ENCODE results near the gene SYT7.
A peak's percentile ranks its signal among the peaks of the same experiment; 100 is the strongest.

Gene SYT7

DNA sequence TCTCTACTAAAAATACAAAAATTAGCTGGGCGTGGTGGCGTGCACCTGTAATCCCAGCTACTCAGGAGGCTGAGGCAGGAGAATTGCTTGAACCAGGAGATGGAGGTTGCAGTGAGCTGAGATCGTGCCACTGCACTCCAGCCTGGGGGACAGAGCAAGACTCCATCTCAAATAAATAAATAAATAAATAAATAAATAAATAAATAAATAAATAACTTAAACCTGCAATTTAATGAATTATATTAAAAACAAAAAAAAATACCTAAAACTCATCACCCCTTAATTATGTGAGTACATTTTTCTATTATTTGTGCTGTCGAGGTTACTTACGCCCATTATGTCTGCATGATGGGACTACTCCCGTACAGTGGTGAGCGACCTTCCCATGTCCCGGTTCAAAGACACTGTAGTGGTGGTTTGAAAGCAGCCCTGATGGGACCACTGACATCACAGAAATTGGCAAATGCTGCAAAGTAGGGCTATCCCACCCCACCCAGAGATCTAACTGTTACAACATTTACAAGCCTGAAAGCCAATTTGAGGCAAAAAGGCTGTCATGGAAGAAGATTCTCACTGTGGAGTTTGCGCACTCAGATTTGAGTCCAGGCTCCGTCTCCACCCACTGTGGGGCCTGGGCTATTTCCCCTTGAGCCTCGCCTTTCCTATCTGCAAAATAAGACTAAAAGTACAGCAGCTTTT is 101.4 kb downstream of the SYT7 start (continued):
- TF ChIP-seq, protein P1, sequence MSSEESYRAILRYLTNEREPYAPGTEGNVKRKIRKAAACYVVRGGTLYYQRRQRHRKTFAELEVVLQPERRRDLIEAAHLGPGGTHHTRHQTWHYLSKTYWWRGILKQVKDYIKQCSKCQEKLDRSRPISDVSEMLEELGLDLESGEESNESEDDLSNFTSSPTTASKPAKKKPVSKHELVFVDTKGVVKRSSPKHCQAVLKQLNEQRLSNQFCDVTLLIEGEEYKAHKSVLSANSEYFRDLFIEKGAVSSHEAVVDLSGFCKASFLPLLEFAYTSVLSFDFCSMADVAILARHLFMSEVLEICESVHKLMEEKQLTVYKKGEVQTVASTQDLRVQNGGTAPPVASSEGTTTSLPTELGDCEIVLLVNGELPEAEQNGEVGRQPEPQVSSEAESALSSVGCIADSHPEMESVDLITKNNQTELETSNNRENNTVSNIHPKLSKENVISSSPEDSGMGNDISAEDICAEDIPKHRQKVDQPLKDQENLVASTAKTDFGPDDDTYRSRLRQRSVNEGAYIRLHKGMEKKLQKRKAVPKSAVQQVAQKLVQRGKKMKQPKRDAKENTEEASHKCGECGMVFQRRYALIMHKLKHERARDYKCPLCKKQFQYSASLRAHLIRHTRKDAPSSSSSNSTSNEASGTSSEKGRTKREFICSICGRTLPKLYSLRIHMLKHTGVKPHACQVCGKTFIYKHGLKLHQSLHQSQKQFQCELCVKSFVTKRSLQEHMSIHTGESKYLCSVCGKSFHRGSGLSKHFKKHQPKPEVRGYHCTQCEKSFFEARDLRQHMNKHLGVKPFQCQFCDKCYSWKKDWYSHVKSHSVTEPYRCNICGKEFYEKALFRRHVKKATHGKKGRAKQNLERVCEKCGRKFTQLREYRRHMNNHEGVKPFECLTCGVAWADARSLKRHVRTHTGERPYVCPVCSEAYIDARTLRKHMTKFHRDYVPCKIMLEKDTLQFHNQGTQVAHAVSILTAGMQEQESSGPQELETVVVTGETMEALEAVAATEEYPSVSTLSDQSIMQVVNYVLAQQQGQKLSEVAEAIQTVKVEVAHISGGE (tag by site-specific recombination; conservative IDR thresholded peaks at IDR 0.05; ENCODE audit: low read depth), result peak; percentile 71
- TF ChIP-seq ZNF560 (tag by site-specific recombination; IDR thresholded peaks at IDR 0.05; ENCODE audit: borderline replicate concordance) (0 out of 2 replicates have a peak, but pooled peaks have one; percentile 28), ZNF623 (tag by site-specific recombination; IDR thresholded peaks at IDR 0.05) (peak; percentile 67), ZBTB21 (tag by site-specific recombination; IDR thresholded peaks at IDR 0.05) (peak; percentile 28; the same call in 1 of the 2 replicates), ZNF202 (tag by site-specific recombination; IDR thresholded peaks at IDR 0.05; ENCODE audit: borderline replicate concordance) (peak; percentile 83), ZBTB8A (tag by site-specific recombination; IDR thresholded peaks at IDR 0.05) (peak; percentile 70), ZNF19 (tag by site-specific recombination; IDR thresholded peaks at IDR 0.05; ENCODE audit: low read depth) (0 out of 2 replicates have a peak, but pooled peaks have one; percentile 26), ZNF555 (tag by site-specific recombination; conservative IDR thresholded peaks at IDR 0.05) (peak; percentile 78)
- TF ChIP-seq, protein P2, sequence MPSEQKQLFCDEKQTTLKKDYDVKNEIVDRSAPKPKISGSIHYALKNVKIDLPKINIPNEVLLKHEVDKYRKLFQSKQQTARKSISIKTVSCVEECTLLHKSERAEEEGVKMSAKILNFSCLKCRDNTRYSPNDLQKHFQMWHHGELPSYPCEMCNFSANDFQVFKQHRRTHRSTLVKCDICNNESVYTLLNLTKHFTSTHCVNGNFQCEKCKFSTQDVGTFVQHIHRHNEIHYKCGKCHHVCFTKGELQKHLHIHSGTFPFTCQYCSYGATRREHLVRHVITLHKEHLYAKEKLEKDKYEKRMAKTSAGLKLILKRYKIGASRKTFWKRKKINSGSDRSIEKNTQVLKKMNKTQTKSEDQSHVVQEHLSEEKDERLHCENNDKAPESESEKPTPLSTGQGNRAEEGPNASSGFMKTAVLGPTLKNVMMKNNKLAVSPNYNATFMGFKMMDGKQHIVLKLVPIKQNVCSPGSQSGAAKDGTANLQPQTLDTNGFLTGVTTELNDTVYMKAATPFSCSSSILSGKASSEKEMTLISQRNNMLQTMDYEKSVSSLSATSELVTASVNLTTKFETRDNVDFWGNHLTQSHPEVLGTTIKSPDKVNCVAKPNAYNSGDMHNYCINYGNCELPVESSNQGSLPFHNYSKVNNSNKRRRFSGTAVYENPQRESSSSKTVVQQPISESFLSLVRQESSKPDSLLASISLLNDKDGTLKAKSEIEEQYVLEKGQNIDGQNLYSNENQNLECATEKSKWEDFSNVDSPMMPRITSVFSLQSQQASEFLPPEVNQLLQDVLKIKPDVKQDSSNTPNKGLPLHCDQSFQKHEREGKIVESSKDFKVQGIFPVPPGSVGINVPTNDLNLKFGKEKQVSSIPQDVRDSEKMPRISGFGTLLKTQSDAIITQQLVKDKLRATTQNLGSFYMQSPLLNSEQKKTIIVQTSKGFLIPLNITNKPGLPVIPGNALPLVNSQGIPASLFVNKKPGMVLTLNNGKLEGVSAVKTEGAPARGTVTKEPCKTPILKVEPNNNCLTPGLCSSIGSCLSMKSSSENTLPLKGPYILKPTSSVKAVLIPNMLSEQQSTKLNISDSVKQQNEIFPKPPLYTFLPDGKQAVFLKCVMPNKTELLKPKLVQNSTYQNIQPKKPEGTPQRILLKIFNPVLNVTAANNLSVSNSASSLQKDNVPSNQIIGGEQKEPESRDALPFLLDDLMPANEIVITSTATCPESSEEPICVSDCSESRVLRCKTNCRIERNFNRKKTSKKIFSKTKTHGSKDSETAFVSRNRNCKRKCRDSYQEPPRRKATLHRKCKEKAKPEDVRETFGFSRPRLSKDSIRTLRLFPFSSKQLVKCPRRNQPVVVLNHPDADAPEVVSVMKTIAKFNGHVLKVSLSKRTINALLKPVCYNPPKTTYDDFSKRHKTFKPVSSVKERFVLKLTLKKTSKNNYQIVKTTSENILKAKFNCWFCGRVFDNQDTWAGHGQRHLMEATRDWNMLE (tag by site-specific recombination; conservative IDR thresholded peaks at IDR 0.05; ENCODE audit: low read depth), result peak; percentile 84

DNA sequence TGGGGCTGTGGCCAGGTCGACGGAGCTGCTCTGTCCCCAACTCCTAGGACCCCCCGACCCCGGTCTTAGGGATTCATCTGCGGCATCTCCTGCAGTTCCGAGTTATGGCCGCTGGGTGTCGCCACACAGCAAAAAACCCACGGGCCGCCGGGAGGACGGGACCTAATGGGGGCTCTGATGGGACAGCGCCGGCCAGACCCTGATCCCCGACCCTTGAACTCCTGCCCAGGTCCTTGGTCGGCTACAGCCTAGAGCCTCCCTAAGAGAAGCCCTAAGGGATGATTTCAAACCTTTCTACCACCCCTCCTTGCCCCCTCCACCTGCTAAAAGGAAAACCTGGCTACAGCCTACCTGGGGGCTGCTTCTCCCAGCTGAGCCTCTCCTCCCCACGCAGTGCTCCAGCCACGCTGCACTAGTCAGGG is 103.1 kb downstream of the SYT7 start:
- POLR2A ChIA-PET, result interaction anchor here (0.7 to 1.0 kb wide), 3 partner anchors 31 to 255 kb away, joined by 3 read pairs; partner anchors contain the start of gene LRRC10B
- TF ChIP-seq ZNF585B (tag by site-specific recombination; IDR thresholded peaks at IDR 0.05) (no peak), ZNF654 (tag by site-specific recombination; IDR thresholded peaks at IDR 0.05; ENCODE audit: low read depth) (peak; percentile 60), ZNF341 (tag by site-specific recombination; IDR thresholded peaks at IDR 0.05; ENCODE audit: low read depth) (peak; percentile 84), SCRT2 (tag by site-specific recombination; IDR thresholded peaks at IDR 0.05) (no peak), TRIM28 (IDR thresholded peaks at IDR 0.05; ENCODE audit: borderline replicate concordance, low read length) (no peak), ZFP3 (tag by site-specific recombination; IDR thresholded peaks at IDR 0.05; ENCODE audit: low read depth) (no peak), IKZF3 (tag by site-specific recombination; IDR thresholded peaks at IDR 0.05) (no peak), ZNF837 (tag by site-specific recombination; IDR thresholded peaks at IDR 0.05) (no peak), ZNF24 (tag by site-specific recombination; IDR thresholded peaks at IDR 0.05) (no peak), ZNF623 (tag by site-specific recombination; IDR thresholded peaks at IDR 0.05) (no peak), ZNF324 (tag by site-specific recombination; IDR thresholded peaks at IDR 0.05) (no peak), ZEB2 (tag by site-specific recombination; IDR thresholded peaks at IDR 0.05) (no peak)
- TF ChIP-seq, protein P3, sequence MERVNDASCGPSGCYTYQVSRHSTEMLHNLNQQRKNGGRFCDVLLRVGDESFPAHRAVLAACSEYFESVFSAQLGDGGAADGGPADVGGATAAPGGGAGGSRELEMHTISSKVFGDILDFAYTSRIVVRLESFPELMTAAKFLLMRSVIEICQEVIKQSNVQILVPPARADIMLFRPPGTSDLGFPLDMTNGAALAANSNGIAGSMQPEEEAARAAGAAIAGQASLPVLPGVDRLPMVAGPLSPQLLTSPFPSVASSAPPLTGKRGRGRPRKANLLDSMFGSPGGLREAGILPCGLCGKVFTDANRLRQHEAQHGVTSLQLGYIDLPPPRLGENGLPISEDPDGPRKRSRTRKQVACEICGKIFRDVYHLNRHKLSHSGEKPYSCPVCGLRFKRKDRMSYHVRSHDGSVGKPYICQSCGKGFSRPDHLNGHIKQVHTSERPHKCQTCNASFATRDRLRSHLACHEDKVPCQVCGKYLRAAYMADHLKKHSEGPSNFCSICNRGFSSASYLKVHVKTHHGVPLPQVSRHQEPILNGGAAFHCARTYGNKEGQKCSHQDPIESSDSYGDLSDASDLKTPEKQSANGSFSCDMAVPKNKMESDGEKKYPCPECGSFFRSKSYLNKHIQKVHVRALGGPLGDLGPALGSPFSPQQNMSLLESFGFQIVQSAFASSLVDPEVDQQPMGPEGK (tag by site-specific recombination; IDR thresholded peaks at IDR 0.05), result 0 out of 2 replicates have a peak, but pooled peaks have one; percentile 42
- TF ChIP-seq, protein P4, sequence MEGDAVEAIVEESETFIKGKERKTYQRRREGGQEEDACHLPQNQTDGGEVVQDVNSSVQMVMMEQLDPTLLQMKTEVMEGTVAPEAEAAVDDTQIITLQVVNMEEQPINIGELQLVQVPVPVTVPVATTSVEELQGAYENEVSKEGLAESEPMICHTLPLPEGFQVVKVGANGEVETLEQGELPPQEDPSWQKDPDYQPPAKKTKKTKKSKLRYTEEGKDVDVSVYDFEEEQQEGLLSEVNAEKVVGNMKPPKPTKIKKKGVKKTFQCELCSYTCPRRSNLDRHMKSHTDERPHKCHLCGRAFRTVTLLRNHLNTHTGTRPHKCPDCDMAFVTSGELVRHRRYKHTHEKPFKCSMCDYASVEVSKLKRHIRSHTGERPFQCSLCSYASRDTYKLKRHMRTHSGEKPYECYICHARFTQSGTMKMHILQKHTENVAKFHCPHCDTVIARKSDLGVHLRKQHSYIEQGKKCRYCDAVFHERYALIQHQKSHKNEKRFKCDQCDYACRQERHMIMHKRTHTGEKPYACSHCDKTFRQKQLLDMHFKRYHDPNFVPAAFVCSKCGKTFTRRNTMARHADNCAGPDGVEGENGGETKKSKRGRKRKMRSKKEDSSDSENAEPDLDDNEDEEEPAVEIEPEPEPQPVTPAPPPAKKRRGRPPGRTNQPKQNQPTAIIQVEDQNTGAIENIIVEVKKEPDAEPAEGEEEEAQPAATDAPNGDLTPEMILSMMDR (tag by site-specific recombination; IDR thresholded peaks at IDR 0.05), result peak; percentile 71
- no peaks in the 10 kb centered on the region for H3K9me3 ChIP-seq (ENCODE audit: control insufficient read depth, insufficient read depth, low read depth, low read length)
- peaks cover 0 to 2% of the 10 kb centered on the region in 2 experiments; a peak in 1 of 3 replicates for H3K36me3 ChIP-seq (ENCODE audit: control insufficient read depth in 2 of 2, insufficient read depth in 1 of 2, low read length in 2 of 2)
- CTCF ChIA-PET, result interaction anchor here (0.6 to 11.7 kb wide), 38 partner anchors 8 to 1788 kb away, joined by 3 to 325 read pairs (median 4); partner anchors contain the start of gene LRRC10B
- no peak overlapping the region for H3K27ac ChIP-seq (ENCODE audit: extremely low read depth, low read depth, low read length)
- H3K4me3 ChIP-seq (ENCODE audit: low read depth, low read length), result no peak overlapping the region
- no peaks in the 10 kb centered on the region for H3K4me1 ChIP-seq (ENCODE audit: control insufficient read depth, insufficient read depth, low read length)
